ENCODE results near the gene RNASE1.

RNASE1 gene

DNA sequence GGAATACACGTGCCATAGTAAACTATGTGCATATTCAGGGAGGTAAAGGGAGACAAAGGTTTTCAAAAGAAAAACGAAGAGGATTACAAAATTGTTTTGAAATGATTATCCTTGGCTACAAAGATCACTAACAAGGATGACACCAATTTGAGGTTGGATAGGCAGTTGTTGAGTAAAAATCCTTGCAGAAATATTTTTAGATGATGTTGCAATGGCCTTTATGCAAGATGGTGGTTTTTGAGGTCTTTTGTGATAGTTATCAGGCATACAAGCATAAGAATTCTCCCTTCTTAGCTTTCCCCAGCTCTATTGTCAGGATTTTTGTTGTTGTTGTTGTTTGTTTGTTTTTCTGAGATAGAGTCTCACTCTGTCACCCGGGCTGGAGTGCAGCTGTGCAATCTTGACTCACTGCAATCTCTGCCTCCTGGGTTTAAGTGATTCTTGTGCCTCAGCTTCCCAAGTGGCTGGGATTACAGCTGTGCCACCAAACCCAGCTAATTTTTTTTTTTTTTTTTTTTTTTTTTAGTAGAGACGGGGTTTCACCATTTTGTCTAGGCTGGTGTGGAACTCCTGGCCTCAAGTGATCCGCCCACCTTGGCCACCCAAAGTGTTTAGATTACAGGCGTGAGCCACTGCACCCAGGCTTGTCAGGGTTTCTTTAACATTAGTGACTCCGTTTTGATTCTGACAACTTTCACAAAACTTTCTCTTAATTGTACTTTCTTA is 7.8 kb downstream of the RNASE1 start:
- H3K27me3 ChIP-seq (replicated peaks; ENCODE audit: control insufficient read depth, insufficient read depth, low read length) = no peaks in the 10 kb centered on the region
- DNase-seq (ENCODE audit: extremely low read depth, insufficient read length) = no peak
- TF ChIP-seq, protein P1, sequence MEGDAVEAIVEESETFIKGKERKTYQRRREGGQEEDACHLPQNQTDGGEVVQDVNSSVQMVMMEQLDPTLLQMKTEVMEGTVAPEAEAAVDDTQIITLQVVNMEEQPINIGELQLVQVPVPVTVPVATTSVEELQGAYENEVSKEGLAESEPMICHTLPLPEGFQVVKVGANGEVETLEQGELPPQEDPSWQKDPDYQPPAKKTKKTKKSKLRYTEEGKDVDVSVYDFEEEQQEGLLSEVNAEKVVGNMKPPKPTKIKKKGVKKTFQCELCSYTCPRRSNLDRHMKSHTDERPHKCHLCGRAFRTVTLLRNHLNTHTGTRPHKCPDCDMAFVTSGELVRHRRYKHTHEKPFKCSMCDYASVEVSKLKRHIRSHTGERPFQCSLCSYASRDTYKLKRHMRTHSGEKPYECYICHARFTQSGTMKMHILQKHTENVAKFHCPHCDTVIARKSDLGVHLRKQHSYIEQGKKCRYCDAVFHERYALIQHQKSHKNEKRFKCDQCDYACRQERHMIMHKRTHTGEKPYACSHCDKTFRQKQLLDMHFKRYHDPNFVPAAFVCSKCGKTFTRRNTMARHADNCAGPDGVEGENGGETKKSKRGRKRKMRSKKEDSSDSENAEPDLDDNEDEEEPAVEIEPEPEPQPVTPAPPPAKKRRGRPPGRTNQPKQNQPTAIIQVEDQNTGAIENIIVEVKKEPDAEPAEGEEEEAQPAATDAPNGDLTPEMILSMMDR (IDR thresholded peaks at IDR 0.05; ENCODE audit: insufficient read depth, low read length, poor library complexity, severe bottlenecking) = no peak

GRCh38 chr14:20792556-20792955 is 10.1 kb downstream of the RNASE1 start:
- no peak overlapping the region for H3K4me3 ChIP-seq (replicated peaks; ENCODE audit: low read depth, low read length)
- no peak for DNase-seq (ENCODE audit: extremely low read depth, insufficient read length)
- no peaks in the 10 kb centered on the region for H3K27me3 ChIP-seq (replicated peaks; ENCODE audit: control insufficient read depth, insufficient read depth, low read length)
- TF ChIP-seq, protein P1 (IDR thresholded peaks at IDR 0.05; ENCODE audit: insufficient read depth, low read length, poor library complexity, severe bottlenecking) = no peak
- H3K36me3 ChIP-seq (ENCODE audit: control insufficient read depth, insufficient read depth, low read length) = no peaks in the 10 kb centered on the region

More for the DNA sequence above, 7.8 kb downstream of the RNASE1 start:
- no peak overlapping the region for H3K4me3 ChIP-seq (replicated peaks; ENCODE audit: low read depth, low read length)
- no peaks in the 10 kb centered on the region for H3K36me3 ChIP-seq (ENCODE audit: control insufficient read depth, insufficient read depth, low read length)

DNA sequence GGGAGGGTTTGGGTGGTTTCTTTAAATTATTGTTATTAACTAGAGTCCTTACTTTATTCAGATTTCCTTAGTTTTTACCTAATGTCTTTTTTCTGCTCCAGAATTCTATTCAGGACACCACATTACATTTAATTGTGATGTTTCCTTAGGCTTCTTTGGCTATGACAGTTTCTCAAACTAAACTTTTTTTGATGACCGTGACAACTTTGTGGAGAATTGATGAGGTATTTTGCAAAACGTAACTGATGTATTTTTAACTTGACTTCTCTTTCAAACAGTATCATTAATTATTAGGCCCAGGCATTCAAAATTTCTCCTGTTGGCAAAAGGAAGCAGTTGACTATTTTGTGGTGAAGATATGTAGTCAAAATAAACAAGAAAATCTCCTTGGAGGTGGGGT is 11.0 kb downstream of the RNASE1 start:
- no peak for DNase-seq (ENCODE audit: extremely low read depth, insufficient read length)
- TF ChIP-seq, protein P1 (IDR thresholded peaks at IDR 0.05; ENCODE audit: insufficient read depth, low read length, poor library complexity, severe bottlenecking) = no peak
- Histone ChIP-seq H3K4me3 (replicated peaks; ENCODE audit: low read depth, low read length) (no peak overlapping the region), H3K36me3 (ENCODE audit: control insufficient read depth, insufficient read depth, low read length) (no peaks in the 10 kb centered on the region), H3K27me3 (replicated peaks; ENCODE audit: control insufficient read depth, insufficient read depth, low read length) (no peaks in the 10 kb centered on the region)

DNA sequence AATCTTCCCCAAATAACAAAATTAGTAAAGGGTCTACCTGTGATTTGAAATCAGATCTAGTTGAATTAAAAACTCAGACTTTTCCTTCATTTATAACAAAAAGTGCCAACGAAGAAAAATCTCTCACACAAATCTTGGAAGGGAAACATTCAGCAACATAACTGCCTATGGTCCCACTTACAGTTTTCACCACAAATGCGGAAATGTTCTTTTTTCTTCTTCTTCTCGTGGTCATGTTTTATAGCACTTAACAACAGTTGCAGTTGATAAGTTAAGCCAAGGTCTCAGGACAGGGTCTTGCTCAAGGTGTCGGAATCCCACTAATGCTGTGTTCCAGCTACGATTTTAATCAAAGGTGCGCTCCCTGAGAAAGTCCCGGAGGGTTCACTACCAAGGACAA is 11.5 kb downstream of the RNASE1 start:
- TF ChIP-seq, protein P1 (IDR thresholded peaks at IDR 0.05; ENCODE audit: insufficient read depth, low read length, poor library complexity, severe bottlenecking) = no peak
- Histone ChIP-seq H3K36me3 (ENCODE audit: control insufficient read depth, insufficient read depth, low read length) (no peaks in the 10 kb centered on the region), H3K27me3 (replicated peaks; ENCODE audit: control insufficient read depth, insufficient read depth, low read length) (no peaks in the 10 kb centered on the region), H3K4me3 (replicated peaks; ENCODE audit: low read depth, low read length) (no peak overlapping the region)
- DNase-seq (ENCODE audit: extremely low read depth, insufficient read length) = no peak

GRCh38 chr14:20790464-20791116 is 12.1 kb downstream of the RNASE1 start:
- H3K36me3 ChIP-seq (ENCODE audit: control insufficient read depth, insufficient read depth, low read length) = no peaks in the 10 kb centered on the region
- TF ChIP-seq, protein P1 (IDR thresholded peaks at IDR 0.05; ENCODE audit: insufficient read depth, low read length, poor library complexity, severe bottlenecking) = no peak
- H3K4me3 ChIP-seq (replicated peaks; ENCODE audit: low read depth, low read length) = no peak overlapping the region
- no peaks in the 10 kb centered on the region for H3K27me3 ChIP-seq (replicated peaks; ENCODE audit: control insufficient read depth, insufficient read depth, low read length)
- no peak for DNase-seq (ENCODE audit: extremely low read depth, insufficient read length)
